ENCODE measurements around the gene SLC6A12.
"Not testable (repeated sequence)": the region's sequence is repeated elsewhere in the genome, so short reads cannot be mapped to it uniquely, and the experiment has no call there.

The SLC6A12 gene

DNA sequence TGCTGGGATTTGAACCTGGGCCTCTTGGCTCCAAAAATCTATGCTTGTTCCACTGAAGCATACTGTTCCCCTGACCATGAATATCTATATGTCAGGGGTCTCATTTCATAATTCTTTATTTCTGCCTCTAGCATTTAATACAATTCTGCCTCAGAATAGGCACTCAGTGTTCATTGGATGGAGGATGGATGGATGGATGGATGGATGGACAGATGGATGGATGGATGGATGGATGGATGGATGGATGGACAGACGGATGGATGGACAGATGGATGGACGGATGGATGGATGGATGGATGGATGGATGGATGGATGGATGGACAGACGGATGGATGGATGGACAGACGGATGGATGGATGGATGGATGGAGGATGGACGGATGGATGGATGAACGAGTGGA lies 3.1 kb upstream of the SLC6A12 start:
- DNase-seq (ENCODE audit: low read depth in 2 of 2) = not testable (repeated sequence)

DNA sequence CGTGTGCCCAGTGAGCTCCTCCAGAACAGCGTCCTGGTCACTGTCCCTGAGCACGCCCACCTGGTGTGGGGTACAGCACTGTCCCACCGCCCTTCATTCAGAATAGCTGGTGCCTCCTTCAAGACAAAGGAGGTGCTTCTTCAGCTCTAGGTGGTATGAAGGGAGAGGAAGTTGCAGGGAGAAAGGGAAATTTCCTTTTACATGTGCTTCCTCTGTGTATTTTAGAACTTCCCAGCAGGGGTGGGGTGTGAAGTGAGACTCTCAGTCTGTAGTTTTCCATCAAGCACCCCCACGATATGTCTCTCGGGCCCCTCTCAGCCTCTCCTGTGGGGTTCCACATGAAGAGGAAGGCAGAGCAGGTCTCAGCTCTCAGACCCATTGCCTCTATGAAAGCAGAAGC lies 1.2 kb upstream of the SLC6A12 start:
- DNase-seq (ENCODE audit: low read depth in 2 of 2) = no peak

DNA sequence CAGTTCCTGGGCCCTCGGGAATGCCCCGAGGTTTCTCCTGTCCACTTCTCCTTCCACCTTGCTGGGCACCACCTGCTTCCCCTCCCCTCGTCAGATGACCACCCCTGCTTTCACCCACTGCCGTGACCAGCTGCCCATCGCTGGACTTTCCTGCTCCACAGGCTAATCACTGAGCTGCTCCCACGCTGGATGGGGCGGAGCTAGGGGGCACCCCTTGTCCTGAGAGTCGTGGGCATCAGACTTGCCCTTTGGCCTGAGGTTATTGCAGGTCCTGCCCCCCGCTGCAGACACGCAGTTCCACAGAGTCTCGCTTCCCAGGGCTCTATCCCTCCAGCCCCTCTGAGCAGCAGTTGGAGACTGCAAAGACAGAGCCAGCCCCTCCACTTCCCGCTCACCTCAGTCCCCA lies 427 bp downstream of the SLC6A12 start:
- DNase-seq (ENCODE audit: low read depth in 2 of 2) = no peak

DNA sequence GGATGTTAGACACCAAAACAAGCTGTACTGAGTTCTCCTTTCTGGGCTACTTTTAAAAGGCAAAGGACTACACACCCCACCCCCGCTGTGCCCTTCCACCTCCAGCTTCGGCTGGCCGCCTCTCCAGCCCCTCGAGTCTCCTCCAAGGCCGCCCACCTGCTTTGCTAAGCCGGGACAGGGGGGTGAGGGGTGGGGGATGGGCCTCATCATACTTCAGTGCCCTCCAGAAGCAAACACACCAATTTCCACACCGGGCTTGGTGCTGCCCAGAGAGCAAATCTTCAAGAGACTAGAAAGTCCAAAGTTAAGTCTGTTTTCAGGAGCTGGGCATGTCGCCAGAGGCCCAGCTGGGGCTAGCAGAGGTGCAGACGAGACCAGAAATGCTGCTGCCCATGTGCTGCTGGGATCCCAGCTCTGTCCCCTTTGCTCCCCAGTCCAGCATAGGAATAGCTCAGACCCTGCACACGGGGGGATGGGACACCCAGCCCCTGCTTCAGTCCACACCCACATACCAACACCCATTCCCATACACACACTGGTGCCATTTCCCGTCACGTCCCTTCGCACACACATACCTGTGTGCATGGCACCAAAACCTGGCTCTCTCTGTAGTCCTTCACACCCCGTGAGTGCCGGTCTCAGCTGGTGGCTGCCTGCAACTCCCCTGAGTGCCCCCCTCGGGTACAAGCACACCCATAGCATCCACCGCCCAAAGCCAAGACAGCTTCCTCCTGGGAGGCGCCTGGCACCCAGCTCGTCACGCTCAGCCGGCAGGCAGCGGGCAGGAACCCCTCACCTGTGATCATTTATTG lies 1.0 kb downstream of the SLC6A12 start:
- DNase-seq (ENCODE audit: low read depth in 2 of 2) = no peak

DNA sequence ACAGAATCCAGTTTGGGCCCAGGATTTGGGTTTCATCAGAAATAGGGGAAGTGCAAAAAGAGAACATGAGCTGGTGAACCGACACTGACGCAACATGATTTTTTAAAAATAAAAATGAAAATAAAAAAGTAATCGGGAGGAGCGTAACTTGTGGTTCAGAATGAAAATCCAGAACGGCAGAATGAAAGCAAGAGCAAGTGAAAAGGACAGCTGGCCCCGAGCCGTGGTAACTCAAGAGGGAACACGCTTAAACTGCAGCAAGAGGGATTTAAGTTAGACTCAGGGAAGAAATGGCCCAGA lies 1.6 kb downstream of the SLC6A12 start:
- no peak for DNase-seq (ENCODE audit: low read depth in 2 of 2)

DNA sequence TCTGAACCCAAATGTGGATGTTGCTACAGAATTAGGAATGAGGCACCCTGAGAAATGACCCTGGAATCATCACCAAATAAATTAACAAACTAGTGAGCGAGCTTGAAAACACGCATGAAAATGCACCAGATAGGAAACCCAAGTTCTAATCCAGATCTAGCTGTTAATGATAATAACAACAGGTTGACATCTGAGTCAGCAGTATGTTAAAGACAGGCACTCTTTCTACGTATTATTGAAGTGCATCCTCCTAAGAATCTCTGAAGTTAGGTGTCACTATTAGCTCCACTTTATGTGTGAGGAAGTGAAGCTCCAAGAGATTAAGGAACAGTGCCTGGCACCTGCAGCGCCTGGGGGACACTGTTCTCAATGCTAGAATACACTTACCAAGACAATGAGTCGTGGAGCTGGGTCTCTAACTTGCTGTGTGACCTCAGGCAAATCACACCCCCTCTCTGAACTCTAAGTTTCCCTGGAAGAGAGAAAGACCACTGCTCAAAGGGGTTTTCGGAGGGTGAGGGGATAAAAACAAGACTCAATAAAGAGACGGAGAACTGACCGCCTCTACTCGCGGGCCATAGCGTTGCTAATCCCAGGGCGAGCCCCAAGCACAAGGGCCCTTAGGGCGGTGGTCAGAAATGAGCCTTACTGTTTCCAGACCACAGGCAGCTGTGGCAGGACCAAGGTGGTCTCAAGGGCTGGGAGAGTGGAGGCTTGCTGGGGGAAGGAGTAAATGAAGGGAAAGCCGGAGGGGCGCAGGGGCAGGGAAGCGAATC lies 2.1 kb downstream of the SLC6A12 start:
- DNase-seq (ENCODE audit: low read depth in 2 of 2) = no peak

DNA sequence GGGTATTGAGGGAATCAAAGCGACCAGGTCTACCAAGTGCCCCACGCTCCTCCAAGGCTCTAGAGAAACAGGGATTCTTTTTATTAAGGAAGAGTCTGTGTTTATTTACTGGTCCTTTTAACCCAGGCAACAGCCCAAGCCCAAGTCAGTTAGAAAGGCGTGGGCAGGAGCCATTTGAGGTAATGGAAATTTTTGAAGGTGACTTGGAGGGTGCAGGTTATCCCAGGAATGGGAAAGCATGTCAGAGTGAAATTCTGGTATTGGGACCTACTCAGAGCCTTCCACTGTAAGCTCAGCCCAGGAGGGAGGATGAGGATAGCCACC lies 2.9 kb downstream of the SLC6A12 start:
- DNase-seq (ENCODE audit: low read depth in 2 of 2) = no peak

DNA sequence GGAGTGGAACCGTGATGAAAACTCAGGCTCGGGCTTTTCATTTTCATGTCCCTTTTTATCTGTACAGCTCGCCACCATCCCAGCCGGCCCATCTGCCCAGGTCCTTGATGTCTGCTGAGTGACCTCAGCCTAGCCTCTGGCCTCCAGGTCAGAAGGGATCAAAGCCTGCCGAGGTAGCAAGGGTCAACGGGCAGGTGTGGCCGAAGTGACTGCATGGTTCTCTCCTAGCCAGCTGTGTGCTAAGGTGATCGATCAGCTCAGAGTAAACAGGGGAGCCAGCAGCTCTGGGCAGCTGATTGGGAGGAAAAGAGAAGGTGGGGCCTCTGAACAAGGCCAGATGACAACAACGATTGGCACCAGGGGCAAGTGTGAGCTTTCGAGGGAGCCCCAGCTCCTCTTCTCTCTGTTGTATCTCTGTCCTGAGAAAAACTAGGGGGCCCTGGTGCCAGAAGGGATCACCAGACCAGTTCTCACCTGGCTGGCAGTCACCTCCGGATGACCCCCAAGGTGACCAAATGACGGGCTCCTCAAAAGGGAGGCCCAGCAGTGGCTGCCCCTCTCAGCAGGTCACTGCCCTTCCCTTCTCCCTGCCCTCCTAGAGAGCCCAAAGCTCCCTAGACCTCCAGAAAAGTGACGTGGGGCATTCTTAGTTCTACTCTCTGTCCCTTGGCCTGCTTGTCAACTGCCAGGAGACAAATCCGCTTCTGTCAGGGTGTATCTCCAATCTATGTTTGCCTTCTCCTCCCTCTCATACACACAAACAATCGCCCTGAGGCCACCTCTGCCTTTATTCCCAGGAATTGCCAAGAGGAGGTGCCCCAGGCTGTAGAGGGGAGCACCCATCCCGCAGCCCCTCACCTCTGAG lies 3.4 kb downstream of the SLC6A12 start:
- DNase-seq (ENCODE audit: low read depth in 2 of 2) = no peak

DNA sequence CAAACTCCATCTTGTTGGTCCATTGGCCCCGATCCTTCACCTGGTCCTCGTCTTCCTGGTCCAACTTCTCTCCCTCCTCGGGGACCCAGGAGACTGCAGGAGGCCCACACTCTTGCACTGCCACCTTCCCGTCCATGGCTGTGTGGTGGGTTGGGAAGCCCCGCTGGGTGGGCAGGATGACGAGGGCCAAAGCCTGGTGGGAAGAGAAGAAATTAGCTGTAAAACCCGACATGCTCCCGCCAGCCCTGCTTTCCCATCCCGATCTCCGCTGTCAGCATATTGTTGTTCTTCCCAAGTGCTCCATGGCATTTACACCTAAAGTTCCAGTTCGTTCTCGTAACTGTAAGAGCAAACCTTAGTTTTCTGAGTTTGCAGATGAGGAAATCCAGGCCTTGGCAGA lies 4.1 kb downstream of the SLC6A12 start:
- DNase-seq (ENCODE audit: low read depth in 2 of 2) = no peak

DNA sequence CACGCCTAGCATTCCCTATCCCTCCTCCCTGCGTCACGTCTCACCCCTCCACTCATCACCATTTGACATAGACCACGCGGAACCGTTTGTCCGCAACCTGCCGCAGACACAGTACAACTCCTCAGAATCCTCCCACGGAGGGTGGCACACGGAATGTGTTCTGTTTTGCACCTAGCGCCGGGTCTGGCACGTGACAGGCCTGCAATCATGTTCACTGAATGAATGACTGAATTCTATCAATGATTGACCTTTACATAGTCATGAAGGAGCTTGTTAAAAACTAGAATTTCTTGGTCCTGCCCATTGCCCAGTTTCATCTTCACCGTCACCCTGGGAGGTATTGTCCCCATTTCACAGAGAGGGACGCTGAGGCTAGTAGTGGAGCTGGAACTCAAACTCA lies 4.7 kb downstream of the SLC6A12 start:
- no peak for DNase-seq (ENCODE audit: low read depth in 2 of 2)

DNA sequence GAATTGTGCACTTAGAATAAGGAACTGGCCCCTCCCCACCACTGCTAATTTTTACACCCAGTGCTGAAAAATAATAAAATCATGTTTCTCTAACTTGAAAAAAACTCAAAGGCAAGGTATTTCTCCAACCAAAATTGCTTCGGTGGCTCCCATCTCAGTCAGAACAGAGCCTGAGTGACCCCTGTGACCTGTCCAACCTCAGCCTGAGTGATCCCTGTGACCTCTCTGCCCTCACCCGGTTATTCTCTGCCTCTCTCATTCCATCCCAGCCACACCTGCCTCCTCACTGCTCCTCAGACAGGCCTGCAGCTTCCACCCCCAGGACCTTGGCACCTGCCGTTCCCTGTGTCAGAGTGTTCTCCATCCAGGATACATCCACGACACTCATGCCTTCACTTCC lies 5.1 kb downstream of the SLC6A12 start:
- DNase-seq (ENCODE audit: low read depth in 2 of 2) = no peak

DNA sequence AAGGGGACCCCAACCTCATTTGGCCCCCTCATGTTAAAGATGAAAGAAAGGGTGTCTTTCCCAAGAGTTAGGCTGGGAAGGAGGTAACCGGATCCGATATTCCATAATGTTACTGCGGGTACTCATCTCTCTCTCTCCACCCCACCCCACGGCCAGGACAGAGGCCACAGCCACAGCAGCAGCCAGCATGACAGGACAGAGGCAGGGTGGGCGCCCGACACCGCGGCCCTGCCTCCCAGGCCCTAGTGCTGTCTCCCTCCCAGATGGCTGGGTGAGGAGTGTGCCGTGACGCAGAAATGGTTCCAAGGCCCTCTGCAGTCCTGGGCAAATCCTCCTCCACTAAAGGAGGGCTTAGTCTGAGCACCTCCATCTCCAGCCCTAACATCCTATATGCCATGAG lies 6.2 kb downstream of the SLC6A12 start:
- DNase-seq (ENCODE audit: low read depth in 2 of 2) = no peak

DNA sequence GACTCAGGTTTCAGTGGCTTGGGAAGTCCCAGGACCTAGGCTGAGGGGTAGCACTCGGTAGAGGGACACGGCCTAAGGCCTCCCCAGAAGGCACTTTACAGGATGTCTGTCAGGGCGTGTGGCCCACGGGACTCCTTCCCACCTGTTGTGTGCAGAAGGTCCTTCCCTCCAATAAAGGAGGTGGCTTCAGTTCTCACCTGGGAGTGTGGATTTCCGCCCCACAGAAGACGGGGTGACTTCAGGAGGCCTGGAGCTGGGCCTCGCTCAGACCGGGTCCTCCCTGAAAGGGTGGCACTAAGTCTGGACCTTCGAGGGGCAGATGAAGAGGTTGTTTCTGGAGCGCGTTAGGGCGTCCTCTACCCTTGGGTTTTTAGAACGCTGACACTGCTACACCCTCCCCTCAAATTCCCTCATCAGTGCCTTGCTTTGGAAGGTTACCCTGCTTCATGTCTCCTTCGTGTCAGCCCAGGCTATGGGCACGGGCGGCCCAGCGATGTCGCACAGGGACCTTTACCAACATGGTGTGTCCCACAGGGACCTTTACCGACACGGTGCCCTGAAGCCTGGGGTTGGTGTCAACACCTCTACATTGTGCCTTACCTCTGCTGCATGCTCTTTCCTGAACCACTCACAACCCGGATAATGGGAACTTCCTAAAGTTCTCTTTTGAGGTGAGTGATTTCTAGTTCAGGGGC lies 7.1 kb downstream of the SLC6A12 start:
- no peak for DNase-seq (ENCODE audit: low read depth in 2 of 2)

DNA sequence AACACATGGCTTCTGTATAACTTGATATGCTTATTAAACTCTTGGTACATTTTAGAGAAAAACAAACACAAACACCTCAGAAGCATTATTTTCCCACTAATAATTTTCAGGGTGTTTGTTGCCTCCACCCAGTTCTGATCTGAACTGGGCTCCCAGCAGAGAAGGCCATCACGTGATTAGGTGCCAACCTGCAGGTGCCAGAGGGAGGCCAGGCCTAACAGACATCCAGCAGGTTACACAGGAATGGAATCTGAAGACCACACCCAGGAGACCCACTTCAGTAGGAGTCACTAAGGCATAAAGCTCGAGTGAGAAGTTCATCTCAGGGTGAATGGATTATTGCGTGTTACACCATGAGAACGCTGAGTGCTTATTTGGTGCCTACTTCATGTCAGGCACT lies 8.9 kb downstream of the SLC6A12 start:
- DNase-seq (ENCODE audit: low read depth in 2 of 2) = no peak

DNA sequence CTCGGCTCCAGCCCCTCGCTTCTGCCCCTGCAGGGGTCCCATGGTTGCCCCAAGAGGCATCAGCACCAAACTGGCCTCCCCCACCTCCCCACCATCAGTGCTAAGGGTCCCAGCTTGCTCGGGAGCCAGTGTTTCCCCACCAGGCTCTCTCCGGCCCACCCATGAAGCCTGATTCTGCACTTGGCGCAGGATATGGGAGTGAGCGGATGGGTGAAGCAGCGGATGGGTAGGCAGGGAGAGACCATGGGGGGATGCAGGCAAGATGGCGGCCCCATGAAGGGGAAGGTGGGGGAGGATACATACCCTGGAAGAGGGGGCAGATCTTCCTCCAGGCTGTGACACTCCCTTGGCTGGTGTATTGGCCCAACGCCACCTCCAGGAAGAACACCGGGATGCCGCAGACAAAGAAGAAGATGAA lies 9.7 kb downstream of the SLC6A12 start:
- no peak for DNase-seq (ENCODE audit: low read depth in 2 of 2)

DNA sequence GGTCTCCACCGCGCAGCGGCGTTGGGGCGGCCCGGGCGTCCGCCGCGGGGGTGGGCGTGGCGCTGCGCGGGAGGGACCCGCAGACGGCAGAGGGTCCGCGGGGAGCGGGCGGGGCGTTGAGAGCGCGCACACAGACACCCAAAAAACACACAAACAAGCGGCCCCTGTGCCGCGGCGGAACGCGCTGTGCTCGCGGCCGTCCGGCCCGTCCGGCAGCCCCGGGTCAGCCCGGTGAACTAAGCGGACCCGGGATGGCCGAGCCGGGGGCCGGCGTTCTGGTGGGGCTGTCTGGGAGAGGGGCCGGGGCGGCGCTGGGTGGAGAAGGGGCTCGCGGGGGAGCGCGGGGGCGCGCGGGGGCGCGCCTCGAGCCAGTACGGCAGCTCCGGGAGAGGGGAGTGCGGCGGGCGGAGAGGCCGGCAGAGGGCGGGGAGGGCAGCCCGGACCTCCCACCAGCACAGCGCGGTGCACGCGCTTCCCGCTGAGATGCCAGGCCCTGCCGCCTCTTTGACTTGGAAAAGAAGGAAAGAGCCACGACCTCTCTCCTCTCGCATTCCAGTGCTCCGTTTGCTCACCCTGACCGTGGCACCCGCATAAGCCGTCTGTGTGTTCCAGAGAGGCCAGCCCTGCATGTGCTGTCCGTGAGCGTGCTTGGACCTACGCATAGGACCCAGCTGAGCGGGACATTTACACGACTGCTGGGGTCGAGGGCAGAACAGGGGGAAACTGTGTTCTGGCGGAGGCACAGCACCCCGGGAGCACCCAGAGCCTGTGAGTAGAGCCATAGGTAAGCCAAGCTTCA lies 10.3 kb downstream of the SLC6A12 start:
- no peak for DNase-seq (ENCODE audit: low read depth in 2 of 2)

DNA sequence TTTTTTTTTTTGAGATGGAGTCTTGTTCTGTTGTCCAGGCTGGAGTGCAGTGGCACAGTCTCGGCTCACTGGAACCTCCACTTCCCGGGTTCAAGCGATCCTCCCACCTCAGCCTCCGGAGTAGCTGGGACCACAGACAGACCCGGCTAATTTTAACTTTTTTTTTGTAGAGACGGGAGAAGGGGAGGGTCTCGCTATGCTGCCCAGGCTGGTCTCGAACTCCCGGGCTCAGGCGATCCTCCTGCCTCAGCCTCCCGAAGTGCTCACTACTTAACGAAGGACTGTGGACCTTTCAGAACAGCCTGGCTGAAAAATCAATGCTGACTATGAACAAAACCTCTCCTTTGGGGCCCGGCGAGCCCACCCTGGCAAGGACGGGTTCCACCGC lies 10.9 kb downstream of the SLC6A12 start:
- DNase-seq (ENCODE audit: low read depth in 2 of 2) = no peak

DNA sequence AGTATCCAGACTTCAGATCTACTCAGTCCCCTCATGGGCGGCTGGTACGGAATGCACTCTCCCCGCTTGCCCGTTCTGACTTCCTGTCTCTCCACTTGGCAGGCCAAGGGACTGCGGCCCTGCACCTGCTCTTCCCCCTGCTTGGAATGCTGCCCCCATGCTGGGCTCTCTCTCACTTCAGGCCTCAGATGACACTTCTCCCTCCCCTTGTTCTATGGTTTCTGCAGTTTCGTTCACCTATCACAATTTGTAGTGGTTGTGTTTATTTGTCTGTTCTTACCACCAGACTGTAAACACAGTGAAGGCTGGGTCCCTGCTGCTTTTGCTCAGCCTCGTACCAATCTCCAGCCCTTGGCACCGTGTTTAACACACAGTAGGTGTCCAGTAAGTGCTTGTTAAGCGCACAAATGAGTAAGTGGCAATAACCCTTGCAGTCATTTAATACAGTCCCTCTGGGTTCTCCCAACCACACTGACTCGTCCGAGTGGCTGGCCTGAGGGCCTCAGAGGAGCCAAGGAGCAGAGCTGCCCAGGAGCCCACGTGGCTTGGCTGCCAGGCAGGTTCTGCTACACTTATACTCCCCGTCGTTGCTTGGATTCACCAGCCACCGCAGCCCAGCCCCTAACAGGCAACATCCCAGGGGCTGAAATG lies 11.8 kb downstream of the SLC6A12 start:
- no peak for DNase-seq (ENCODE audit: low read depth in 2 of 2)

DNA sequence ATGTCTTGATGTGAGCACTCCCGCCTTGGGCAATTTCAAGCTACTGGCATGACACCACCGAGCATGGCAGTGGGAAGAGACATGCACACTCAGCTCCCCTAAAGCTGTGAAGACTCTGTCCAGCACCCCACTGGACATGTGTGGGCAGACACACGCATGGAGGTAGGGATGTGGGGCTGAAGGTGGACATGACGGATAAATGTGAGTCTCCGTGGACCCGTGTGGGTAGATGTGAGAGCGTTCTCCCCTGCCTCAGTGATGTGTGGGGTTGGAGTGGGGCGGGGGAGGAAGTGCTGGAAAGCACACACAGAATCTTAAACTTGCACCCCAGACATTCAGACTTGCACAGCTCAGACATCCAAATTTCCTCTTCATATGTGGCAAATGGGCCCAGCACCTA lies 12.6 kb downstream of the SLC6A12 start:
- no peak for DNase-seq (ENCODE audit: low read depth in 2 of 2)

DNA sequence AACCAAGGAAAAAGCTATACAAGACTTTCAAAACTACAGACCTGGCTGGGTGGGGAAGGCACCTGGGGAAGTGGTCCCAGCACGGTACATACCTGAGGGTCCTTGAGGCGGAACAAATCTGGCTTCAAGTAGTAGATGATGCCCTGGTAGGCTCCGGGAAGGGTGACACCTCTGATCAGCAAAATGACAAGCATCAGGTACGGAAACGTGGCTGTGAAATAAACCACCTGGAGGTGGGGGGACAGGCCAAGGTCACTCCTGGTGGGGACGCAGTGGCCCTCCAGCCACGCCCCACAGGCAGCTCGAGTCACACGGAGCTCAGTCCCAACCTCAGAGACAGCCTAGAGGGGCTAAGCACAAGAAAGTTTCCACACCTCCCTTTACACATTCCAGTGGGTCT lies 15.3 kb downstream of the SLC6A12 start:
- no peak for DNase-seq (ENCODE audit: low read depth in 2 of 2)
